Stimulated activated CD4-positive, alpha-beta T cell treated with anti-CD3 and anti-CD28 coated beads, Interleukin-1b, Interleukin-23, amount 100 ng/mL, for 24 hours (primary cell): ENCODE data around the gene LIPT1.
"Not testable (repeated sequence)": the region's sequence is repeated elsewhere in the genome, so short reads cannot be mapped to it uniquely, and the experiment has no call there.

Source experiments
- DNase-seq, 4 experiments: peaks; one replicate each; pipeline ENCODE4 v3.0.0-alpha.2; 2020; ENCODE audit warnings: low read depth in 4 of 4, low spot score in 1 of 4

LIPT1 gene

GRCh38 chr2:99171377-99172140 is 16.8 kb downstream of the LIPT1 start:
- no peak for DNase-seq

- DNase-seq = peak; percentile 63 to 81 (median 74)
These were observed 26.2 kb downstream of the LIPT1 start, which contains the start of the genes MITD1 and MRPL30 for GRCh38 chr2:99180755-99181623. Gene MITD1 (minus strand): TSS chr2:99181058. CDS start chr2:99180981, 77 bp downstream. Gene MRPL30 (plus strand): TSS chr2:99181184. CDS start chr2:99186204, 5,020 bp downstream.

- no peak for DNase-seq
These were observed 26.8 kb downstream of the LIPT1 start for GRCh38 chr2:99181624-99182000.

- DNase-seq = no peak
These were observed 28.3 kb downstream of the LIPT1 start for GRCh38 chr2:99183025-99183424.

- DNase-seq = no peak
These were observed 30.0 kb downstream of the LIPT1 start for GRCh38 chr2:99184811-99185210.

GRCh38 chr2:99187011-99187410 is 32.2 kb downstream of the LIPT1 start:
- no peak for DNase-seq

DNA sequence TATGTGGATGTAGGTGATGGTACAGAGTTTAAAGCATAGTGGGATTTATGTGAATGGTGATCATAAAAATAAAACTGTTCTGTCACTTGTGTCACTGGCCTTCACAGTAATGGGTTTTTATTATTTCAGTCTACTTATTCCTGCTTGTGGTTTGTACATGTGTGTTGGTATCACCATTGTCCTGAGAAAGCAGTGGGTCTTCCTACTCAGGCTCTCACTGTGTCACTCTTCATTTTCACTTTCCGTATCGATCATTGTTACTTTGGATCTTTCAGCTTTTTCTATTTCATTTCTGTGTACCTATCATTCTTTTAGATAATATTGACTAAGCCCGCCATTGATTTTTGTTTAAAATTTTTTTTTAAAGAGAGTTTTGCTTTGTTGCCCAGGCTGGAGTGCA is 33.6 kb downstream of the LIPT1 start:
- no peak for DNase-seq

- DNase-seq = no peak
These were observed 35.8 kb downstream of the LIPT1 start for GRCh38 chr2:99190548-99190947.

DNA sequence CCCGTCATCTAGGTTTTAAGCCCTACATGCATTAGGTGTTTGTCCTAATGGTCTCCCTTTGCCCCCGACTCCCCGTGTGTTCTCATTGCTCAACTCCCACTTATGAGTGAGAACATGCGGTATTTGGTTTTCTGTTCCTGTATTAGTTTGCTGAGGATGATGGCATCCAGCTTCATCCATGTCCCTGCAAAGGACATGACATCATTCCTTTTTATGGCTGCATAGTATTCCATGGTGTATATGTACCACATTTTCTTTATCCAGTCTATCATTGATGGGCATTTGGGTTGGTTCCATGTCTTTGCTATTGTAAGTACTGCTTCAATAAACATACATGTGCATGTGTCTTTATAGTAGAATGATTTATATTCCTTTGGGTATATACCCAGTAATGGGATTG is 37.6 kb downstream of the LIPT1 start:
- DNase-seq = not testable (repeated sequence)

DNA sequence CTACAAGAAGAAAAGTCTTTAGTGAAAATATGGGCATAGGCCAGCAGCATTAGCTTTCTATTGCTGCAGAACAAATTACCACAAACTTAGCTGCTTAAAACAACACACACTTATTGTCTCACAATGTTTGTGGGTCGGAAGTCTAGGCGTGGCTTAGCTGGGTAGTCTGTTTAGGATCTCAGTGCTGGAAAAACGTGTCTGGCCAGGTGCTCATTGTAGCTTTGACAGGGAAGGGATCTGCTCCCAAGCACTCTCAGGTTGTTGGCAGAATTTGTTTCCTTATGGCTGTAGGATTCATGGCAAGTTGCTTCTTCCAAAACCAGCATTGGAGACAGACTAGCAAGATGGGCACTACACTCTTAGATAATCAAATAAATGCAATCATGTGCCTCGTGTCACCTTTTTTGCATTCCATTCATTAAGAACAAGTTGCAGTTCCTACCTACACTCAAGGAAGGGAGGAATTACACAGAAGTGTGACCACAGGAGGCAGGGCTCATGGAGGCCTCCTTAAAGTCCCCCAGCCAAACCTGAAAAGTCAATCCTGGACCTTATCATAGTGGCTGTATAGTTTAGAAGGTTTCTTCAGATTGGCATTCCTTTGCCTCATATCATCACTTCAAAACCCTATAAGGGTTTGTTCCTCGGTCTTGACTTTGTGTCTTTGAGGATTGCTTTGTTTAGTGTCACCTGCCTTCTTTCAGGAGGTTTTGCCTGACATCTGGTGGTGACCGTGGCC is 43.5 kb downstream of the LIPT1 start:
- no peak for DNase-seq

DNA sequence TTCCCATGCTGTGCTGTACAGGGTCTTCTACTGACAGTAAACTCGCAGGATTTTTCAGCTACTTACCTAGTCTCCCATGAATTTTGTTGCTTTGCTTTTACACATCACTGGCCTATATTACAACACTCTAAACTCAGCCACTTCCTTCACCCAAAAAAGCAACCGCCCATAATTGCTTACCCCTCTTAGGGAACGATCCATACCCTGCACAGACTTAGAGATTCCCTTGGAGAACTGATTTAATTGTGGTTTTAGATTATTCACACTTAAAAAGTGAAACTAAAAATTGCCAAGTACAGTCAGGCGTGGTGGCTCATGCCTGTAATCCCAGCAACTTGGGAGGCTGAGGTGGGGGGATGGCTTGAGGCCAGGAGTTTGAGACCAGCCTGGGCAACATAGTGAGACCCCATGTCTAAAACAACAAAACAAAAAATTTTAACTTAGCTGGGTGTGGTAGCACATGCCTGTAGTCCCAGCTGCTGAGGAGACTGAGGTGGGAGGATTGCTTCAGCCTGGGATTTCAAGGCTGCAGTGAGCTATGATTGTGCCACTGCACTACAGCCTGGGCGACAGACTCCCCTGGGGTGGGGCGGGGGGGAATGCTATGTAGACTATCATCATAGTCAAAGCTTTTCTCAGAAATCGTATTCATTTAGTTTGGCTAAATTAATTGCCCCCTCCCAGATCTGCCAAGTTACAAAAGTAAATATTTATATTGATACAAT is 45.5 kb downstream of the LIPT1 start:
- DNase-seq = no peak

DNA sequence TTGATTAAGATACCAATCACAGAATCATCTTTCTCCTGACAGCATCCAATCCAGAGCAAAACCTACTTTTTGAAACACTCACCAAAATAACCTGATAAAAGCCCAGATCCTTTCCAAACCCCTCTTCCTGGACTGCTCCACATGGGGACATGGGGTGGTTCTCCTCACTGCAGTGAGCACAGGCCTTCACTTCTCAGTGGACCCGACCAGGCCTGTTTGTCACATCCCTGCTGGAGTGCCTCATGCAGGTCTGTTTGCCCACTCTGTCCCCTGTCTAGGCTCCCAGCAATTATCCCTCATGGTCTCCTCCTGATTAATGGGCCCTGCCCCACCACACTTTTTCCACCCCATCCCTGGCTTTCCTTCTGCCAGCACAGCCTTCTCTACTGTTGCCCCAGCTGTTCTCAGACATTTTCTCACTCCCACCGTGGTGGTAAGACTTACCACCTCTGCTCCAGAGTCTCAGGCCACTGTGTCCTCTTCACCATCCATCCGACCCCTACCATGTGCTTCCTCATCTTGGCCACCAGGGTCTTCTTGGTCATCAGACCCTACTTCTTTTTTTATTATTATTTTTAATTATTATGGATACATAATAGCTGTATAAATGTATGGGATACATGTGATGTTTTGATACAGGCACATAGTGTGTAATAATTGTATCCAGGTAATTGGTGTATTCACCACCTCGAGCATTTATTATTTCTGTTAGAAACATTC is 47.4 kb downstream of the LIPT1 start:
- no peak for DNase-seq

DNA sequence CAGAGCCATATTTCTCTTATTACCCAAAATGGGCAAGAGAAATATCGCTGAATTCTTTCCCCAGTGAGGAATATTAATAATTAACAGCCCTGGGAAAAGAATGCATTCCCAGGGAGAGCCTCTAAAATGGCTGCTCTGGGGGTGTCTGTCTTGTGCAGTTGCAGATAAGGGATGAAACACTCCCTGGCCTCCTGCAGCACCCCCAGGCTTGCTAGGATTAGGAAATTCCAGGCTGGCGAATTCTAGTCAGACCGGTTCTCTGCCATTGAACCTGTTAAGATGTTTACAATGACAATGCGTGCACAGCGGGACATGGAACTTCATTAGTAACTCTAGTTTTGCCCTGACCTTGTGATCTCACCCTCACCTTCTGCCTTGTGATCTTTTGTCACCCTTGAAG is 50.7 kb downstream of the LIPT1 start:
- no peak for DNase-seq
